ENCODE measurements around the gene RAF1. TPM values are rescaled to one million over a fixed set of nuclear protein-coding genes. Genes with fewer than 3 reads are reported as not detected.
"Not testable (repeated sequence)": the region's sequence is repeated elsewhere in the genome, so short reads cannot be mapped to it uniquely, and the experiment has no call there.

The RAF1 gene
- total and polyA plus RNA-seq, 10 donors: 31.6 to 153 (median 110) TPM

DNA sequence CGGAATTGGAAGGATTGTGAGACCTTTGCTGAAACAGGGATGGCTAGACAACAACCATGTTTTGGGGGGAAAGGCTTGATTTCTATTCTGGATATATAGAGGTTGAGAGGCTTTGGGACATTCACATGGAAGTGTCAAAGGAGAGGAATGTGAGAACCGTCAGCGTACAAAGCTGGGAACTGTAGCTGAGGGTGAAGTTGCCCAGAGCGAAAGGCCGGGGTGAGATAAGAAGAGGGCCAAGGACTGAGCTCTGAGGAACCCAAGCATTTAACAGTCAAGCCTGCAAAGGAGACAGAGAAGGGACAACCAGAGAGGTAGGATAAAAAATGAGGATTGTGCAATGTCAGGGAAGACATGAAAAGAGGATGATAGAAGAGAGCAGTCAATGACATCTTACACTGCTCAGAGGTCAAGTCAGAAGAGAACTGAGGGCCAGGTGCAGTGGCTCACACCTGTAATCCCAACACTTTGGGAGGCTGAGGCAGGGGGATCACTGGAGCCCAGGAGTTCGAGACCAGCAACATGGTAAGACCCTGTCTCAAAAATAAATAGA, 41.5 kb upstream of the RAF1 start:
- WGBS, 5 donors: 85 to 95% (median 89%) methylated on average over 6 of the region's 6 CpGs
- intact Hi-C loops (cut with DNase I; ENCODE audit: low total_unique reads): no loop called here

DNA sequence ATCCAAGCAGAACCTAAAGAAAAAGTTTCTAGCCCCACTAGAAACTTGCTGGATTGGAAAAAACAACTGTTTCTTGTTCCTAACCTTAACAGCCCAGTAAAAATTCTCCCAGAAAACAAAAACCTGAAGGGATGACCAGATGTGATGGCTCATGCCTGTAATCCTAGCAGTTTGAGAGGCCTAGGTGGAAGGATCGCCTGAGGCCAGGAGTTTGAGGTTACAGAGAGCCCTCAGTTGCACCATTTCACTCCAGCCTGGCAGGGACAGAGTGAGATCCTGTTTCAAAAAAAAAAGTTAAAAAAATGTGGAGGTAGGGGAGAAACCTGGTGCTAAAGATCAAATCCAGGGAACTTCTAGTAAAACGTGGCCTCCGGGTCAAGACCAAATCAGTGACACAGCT, 38.6 kb upstream of the RAF1 start:
- Histone ChIP-seq H3K27me3 (replicated peaks in 1 of 7) (no peaks in the 10 kb centered on the region), H3K27ac (no peak overlapping the region), H3K9me3 (no peaks in the 10 kb centered on the region), H3K4me3 (no peak overlapping the region), H3K4me1 (peaks cover 0 to 7% (median 0%) of the 10 kb centered on the region in 6 donors), H3K36me3 (no peaks in the 10 kb centered on the region)
- TF ChIP-seq POLR2AphosphoS5 (IDR thresholded peaks at IDR 0.05): no peak
- no peak for TF ChIP-seq POLR2A (IDR thresholded peaks at IDR 0.05)
- 81 to 90% (median 89%) methylated on average over 3 of the region's 3 CpGs for WGBS, 5 donors
- intact Hi-C loops (cut with DNase I; ENCODE audit: low total_unique reads): no loop called here
- DNase-seq: no peak

More for the DNA sequence above, 41.5 kb upstream of the RAF1 start:
- H3K4me3 ChIP-seq: no peak overlapping the region
- H3K27me3 ChIP-seq (replicated peaks in 1 of 7): no peaks in the 10 kb centered on the region
- DNase-seq: no peak
- TF ChIP-seq, protein P1, sequence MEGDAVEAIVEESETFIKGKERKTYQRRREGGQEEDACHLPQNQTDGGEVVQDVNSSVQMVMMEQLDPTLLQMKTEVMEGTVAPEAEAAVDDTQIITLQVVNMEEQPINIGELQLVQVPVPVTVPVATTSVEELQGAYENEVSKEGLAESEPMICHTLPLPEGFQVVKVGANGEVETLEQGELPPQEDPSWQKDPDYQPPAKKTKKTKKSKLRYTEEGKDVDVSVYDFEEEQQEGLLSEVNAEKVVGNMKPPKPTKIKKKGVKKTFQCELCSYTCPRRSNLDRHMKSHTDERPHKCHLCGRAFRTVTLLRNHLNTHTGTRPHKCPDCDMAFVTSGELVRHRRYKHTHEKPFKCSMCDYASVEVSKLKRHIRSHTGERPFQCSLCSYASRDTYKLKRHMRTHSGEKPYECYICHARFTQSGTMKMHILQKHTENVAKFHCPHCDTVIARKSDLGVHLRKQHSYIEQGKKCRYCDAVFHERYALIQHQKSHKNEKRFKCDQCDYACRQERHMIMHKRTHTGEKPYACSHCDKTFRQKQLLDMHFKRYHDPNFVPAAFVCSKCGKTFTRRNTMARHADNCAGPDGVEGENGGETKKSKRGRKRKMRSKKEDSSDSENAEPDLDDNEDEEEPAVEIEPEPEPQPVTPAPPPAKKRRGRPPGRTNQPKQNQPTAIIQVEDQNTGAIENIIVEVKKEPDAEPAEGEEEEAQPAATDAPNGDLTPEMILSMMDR (IDR thresholded peaks at IDR 0.05 in 8 of 11, conservative IDR thresholded peaks at IDR 0.05 in 3 of 11): no peak
- TF ChIP-seq POLR2A (IDR thresholded peaks at IDR 0.05) (no peak), POLR2AphosphoS5 (IDR thresholded peaks at IDR 0.05) (no peak)
- H3K4me1 ChIP-seq: peaks cover 0 to 7% (median 0%) of the 10 kb centered on the region in 6 donors
- no peaks in the 10 kb centered on the region for H3K9me3 ChIP-seq
- no peak overlapping the region for H3K27ac ChIP-seq
- no peaks in the 10 kb centered on the region for H3K36me3 ChIP-seq

DNA sequence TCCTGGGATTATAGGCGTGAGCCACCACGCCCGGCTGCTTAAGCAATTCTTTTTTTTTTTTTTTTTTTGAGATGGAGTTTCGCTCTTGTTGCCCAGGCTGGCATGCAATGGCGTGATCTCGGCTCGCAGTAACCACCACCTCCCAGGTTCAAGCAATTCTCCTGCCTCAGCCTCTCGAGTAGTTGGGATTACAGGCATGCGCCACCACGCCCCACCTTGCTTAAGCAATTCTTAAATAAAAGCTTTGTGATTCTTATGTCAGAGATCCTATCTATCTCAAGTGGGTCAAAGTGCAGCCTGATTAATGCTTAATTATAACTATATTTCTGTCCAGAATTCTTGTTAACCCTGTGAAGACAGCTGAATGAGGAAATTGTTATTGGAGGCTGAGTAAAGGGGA, 37.7 kb upstream of the RAF1 start:
- intact Hi-C loops (cut with DNase I; ENCODE audit: low total_unique reads); H3K9me3 ChIP-seq; H3K4me3 ChIP-seq; H3K36me3 ChIP-seq; H3K4me1 ChIP-seq; H3K27ac ChIP-seq; H3K27me3 ChIP-seq (replicated peaks in 1 of 7); DNase-seq: not testable (repeated sequence)
- WGBS, 5 donors: 91 to 100% (median 94%) methylated on average over 9 to 10 of the region's 10 CpGs

DNA sequence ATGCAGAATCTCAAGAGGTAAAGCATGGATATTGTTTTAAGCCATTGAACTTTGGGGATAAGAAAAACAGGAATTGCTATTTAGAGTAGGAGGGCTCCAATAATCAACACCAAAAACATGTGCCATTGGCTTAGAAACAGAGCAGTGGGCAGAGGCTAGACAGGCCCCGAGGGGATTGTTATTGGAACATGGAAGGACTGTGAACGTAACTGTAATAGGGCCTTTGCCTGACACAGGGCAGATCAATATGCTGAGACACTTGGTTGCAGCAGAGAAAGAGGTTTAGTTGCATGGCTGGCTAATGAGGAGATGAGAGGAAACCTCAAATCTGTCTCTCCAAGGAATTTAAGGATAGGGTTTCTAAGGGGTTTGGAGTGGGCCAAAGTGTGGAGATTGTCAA, 36.9 kb upstream of the RAF1 start:
- no peak for DNase-seq
- Histone ChIP-seq H3K4me3 (no peak overlapping the region), H3K27me3 (replicated peaks in 1 of 7) (no peaks in the 10 kb centered on the region), H3K4me1 (no peaks in the 10 kb centered on the region), H3K27ac (no peak overlapping the region), H3K36me3 (no peaks in the 10 kb centered on the region), H3K9me3 (no peaks in the 10 kb centered on the region)
- TF ChIP-seq POLR2A (IDR thresholded peaks at IDR 0.05): no peak
- TF ChIP-seq, protein P1 (IDR thresholded peaks at IDR 0.05 in 8 of 11, conservative IDR thresholded peaks at IDR 0.05 in 3 of 11): no peak
- TF ChIP-seq POLR2AphosphoS5 (IDR thresholded peaks at IDR 0.05): no peak
- 78 to 87% (median 85%) methylated on average over 2 of the region's 2 CpGs for WGBS, 5 donors
- intact Hi-C loops (cut with DNase I; ENCODE audit: low total_unique reads): no loop called here

DNA sequence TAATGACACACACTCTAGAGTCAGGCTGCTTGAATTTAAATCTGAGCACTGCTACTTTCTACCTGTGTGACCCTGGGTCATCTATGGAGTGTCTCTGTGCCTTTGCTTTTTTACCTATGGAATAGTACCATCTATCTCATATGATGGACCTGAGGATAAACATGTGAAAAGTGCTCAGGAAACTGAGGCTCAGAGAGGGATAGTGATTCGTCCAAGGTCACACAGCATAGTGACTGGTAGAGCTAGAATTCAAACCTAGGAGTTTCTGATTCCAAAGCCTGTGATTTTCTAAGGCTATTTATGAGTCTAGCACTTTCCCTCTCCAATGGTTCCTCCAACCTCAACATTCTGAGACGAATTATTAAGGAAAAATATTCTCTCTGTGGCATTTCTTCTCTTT, 32.0 kb upstream of the RAF1 start:
- no peaks in the 10 kb centered on the region for H3K36me3 ChIP-seq
- WGBS, 5 donors: 61 to 88% (median 80%) methylated on average over 2 of the region's 2 CpGs
- intact Hi-C loops (cut with DNase I; ENCODE audit: low total_unique reads): no loop called here

More for the DNA sequence above, 32.0 kb upstream of the RAF1 start:
- no peak for DNase-seq
- Histone ChIP-seq H3K4me3 (no peak overlapping the region), H3K4me1 (no peaks in the 10 kb centered on the region), H3K27me3 (replicated peaks in 1 of 7) (no peaks in the 10 kb centered on the region), H3K9me3 (no peaks in the 10 kb centered on the region), H3K27ac (peak overlapping the region in 1 of 8 donors; percentile 55)
- TF ChIP-seq, protein P1 (IDR thresholded peaks at IDR 0.05 in 8 of 11, conservative IDR thresholded peaks at IDR 0.05 in 3 of 11): no peak
- no peak for TF ChIP-seq POLR2AphosphoS5 (IDR thresholded peaks at IDR 0.05)
- TF ChIP-seq POLR2A (IDR thresholded peaks at IDR 0.05): no peak

Data from spleen (tissue), 11 donors.